Stimulated activated memory B cell treated with anti-CD40 and anti-IgM and Interleukin-4, amounts not matched to agents 10 μg/mL and 1 μg/mL and 100 μg/mL, for 72 hours (primary cell): ENCODE measurements around the gene ANGPT4.
A peak's percentile ranks its signal among the peaks of the same experiment; 100 is the strongest.

ENCODE experiments used
- ATAC-seq: fragments of 150-1000 bp; cut with Tn5 transposase; 2 replicates; pipeline ENCODE4 v1.10.0; 2021
- H3K27ac Mint-ChIP-seq: one replicate; pipeline ENCODE4 v1.8.0; 2022; ENCODE audit warnings: mild to moderate bottlenecking, mixed read lengths
- H3K27me3 Mint-ChIP-seq: one replicate; pipeline ENCODE4 v1.8.0; 2022; ENCODE audit warnings: mixed read lengths
- H3K36me3 Mint-ChIP-seq: one replicate; pipeline ENCODE4 v1.8.0; 2022; ENCODE audit warnings: mixed read lengths
- H3K4me1 Mint-ChIP-seq: one replicate; pipeline ENCODE4 v1.8.0; 2022; ENCODE audit warnings: mixed read lengths
- H3K4me3 Mint-ChIP-seq: one replicate; pipeline ENCODE4 v1.8.0; 2022; ENCODE audit warnings: mild to moderate bottlenecking, moderate library complexity, mixed read lengths
- H3K9me3 Mint-ChIP-seq: one replicate; pipeline ENCODE4 v1.8.0; 2022; ENCODE audit warnings: mixed read lengths

The ANGPT4 gene

DNA sequence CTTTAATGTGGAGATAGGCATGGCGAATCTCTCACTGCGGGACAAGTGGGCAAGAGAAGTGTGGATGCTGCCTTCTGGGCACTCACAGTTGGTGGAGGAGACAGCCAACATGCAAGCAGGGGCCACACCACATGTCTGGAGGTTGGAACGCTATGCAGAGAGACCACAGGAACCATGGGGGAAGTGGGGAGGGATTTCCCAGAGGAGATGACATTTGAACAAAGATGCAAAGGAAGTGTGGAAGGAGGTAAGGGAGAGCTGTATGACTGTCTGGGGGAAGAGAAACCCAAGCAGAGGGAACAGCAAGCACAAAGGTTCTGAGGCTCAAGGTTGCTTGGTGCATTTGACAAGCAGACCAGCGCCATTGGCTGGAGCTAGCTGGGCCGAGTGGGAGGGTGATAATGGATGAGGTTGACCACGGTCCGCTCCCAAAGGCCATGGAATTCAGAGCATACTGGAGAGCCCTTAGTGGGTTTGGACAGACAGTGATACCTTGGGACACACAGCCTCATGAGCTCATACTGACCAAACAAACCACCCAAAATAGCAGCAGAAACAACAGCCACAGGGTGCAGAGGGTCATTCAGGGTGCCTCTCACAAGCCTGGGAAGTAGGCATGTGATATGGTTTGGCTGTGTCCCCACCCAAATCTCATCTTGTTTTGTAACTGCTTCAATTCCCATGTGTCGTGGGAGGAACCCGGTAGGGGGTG, 90.3 kb downstream of the ANGPT4 start:
- no peak overlapping the region for H3K27ac Mint-ChIP-seq
- peak; percentile 66 for ATAC-seq
- H3K27me3 Mint-ChIP-seq: peaks cover 30% of the 10 kb centered on the region
- H3K9me3 Mint-ChIP-seq: no peaks in the 10 kb centered on the region
- H3K36me3 Mint-ChIP-seq: no peaks in the 10 kb centered on the region
- no peak overlapping the region for H3K4me3 Mint-ChIP-seq
- peaks cover 12% of the 10 kb centered on the region for H3K4me1 Mint-ChIP-seq

DNA sequence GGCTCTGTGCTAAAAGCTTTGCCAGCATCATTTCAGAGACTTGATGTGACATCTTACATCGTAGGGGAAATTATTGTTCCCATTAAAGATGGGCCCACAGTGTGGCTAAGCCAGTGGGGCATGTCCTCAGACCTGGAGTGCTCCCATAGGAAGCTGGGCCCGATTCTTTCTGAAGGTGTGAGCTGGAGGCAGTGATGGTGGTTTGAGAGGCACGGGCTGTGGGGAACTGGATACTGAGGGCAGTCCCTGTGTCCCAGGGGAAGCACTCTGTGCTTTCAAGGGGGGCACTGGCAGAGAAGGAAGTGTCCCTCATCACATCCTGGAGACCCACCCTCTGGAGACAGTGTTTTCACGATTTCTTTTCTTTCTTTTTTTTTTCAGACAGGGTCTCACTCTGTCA, 91.2 kb downstream of the ANGPT4 start:
- Mint-ChIP-seq H3K4me1 (peaks cover 12% of the 10 kb centered on the region), H3K9me3 (no peaks in the 10 kb centered on the region), H3K27ac (no peak overlapping the region), H3K36me3 (no peaks in the 10 kb centered on the region), H3K27me3 (peaks cover 30% of the 10 kb centered on the region), H3K4me3 (no peak overlapping the region)
- no peak for ATAC-seq

DNA sequence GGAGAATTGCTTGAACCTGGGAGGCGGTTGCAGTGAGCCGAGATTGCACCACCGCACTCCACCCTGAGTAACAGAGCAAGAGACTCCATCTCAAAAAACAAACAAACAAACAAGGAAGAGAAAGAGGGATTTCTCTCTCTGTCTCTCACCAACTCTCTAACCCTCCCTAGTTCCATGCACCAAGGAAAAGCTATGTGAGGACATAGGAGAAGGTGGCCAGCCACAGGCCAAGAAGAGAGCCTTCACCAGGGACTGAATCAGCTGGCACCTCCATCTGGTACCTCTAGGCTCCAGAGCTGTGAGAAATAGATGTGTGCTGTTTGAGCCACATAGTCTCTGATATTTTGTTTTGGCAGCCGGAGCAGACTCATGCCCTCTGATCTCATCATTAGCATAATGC, 91.6 kb downstream of the ANGPT4 start:
- no peak overlapping the region for H3K27ac Mint-ChIP-seq
- H3K9me3 Mint-ChIP-seq: no peaks in the 10 kb centered on the region
- no peaks in the 10 kb centered on the region for H3K36me3 Mint-ChIP-seq
- peaks cover 30% of the 10 kb centered on the region for H3K27me3 Mint-ChIP-seq
- H3K4me3 Mint-ChIP-seq: no peak overlapping the region
- peaks cover 12% of the 10 kb centered on the region for H3K4me1 Mint-ChIP-seq
- no peak for ATAC-seq

DNA sequence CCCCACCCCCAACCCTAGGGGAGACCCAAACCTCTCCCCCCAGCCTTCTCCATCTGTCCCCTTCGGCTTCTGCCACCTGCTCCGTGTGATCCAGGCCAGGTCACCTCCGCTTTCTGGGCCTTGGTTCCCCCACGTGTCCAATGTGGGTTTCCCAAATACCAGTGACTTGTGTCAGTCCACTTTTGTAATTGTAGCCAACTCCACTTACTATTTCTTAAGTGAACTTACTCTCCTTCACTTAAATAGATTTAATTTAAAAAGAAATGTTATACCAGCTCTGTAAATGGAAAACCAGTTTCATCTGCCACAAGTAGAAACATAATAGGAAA, 92.6 kb downstream of the ANGPT4 start:
- Mint-ChIP-seq H3K4me3 (no peak overlapping the region), H3K4me1 (peaks cover 17% of the 10 kb centered on the region), H3K27ac (no peak overlapping the region), H3K27me3 (peaks cover 30% of the 10 kb centered on the region), H3K9me3 (no peaks in the 10 kb centered on the region), H3K36me3 (no peaks in the 10 kb centered on the region)
- no peak for ATAC-seq

DNA sequence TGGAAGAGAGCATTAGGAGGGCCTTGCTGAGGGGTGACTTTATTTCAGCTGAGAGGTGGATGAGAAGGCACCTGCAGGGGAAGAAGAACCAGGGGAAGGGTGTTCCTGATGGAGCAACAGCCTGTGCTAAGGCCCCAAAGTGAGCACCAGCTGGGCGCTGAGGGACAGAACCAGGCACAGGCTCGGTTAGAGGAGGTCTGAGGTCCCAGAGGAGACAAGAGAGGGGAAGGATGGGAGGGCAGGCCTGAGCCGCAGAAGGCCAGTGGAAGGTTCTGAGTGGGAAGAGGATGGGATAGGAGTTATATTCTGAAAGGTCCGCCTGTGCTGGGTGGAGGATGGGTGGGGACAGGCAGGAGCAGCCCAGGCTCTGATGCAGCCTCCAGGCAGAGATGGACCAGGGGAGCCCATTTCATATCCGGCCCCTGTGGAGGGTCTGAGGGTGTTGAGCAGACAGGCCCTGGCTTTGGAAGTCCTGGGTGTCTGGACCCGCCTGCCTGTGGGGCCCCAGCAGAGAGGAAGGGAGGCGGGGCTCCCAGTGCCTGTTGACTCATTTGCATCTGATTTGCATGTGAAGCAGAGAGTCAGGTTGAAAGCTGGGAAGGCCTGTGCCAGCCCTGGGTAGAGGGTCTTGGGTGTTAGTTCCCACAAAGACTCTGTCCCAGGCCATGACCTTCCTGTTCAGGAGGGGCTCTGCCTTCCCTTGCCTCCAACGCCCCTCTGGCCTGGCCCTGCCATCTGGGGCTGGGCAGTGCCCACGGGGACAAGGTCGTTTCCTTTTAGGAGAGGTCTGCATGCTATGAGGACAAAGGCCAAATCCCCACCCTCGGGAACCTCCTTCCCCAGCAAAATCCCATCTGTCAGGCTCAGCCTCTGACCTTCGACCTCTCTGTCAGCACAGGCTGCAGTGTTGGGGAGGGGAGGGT, 93.2 kb downstream of the ANGPT4 start:
- peaks cover 30% of the 10 kb centered on the region for H3K27me3 Mint-ChIP-seq
- H3K9me3 Mint-ChIP-seq: no peaks in the 10 kb centered on the region
- peaks cover 17% of the 10 kb centered on the region for H3K4me1 Mint-ChIP-seq
- H3K36me3 Mint-ChIP-seq: no peaks in the 10 kb centered on the region
- no peak for ATAC-seq
- no peak overlapping the region for H3K4me3 Mint-ChIP-seq
- no peak overlapping the region for H3K27ac Mint-ChIP-seq

DNA sequence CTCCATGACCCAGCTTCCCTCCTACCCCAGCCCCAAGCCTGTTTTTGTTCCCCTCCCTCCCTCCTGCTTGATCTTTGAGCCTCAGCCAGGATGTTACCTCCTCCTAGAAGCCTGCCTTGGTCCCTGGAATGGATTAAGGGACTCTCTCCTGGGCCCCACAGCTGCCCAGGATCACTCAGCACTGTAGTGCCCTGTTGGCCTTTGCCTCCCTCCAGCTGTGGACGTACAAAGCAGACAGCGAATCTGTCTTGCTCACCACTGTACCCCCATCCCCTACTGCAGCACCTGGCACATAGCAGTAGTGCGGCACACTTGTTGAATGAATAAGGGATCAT, 94.4 kb downstream of the ANGPT4 start:
- no peak for ATAC-seq
- H3K4me3 Mint-ChIP-seq: no peak overlapping the region
- no peak overlapping the region for H3K27ac Mint-ChIP-seq
- H3K27me3 Mint-ChIP-seq: peaks cover 32% of the 10 kb centered on the region
- H3K9me3 Mint-ChIP-seq: no peaks in the 10 kb centered on the region
- no peaks in the 10 kb centered on the region for H3K36me3 Mint-ChIP-seq
- peaks cover 17% of the 10 kb centered on the region for H3K4me1 Mint-ChIP-seq

DNA sequence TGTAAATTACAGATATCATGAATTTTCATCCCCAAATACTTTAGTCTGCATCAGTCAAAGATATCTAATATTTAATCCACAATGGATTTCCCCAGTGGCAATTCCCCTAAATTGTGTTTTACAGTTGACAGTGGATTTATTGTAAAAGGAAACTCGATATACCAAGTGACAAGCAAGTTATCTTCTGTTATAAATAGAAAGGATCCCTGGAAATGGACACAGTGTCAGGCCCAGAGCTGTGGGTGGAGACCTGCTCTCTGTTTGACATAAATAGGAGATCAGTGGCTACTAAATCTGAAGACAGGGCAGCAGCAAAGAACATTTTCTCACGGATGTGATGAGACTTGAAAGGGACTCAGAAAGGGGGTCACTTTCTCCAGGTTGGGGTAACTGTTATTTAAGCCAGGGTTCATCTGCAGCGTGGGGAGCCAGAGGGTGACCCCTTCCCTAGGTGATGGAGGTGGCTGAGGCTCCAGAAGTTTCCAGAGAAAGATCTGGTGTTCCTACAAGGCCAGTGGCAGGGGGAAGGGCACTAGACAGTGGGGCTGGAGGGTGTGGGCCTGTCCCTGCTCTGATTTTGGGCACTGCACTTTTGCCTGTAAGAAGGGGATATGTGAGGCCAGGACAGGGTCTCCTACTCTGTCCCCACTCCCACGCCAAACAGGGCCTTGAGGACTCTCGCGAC, 94.9 kb downstream of the ANGPT4 start:
- H3K4me3 Mint-ChIP-seq: no peak overlapping the region
- no peak overlapping the region for H3K27ac Mint-ChIP-seq
- peaks cover 37% of the 10 kb centered on the region for H3K27me3 Mint-ChIP-seq

DNA sequence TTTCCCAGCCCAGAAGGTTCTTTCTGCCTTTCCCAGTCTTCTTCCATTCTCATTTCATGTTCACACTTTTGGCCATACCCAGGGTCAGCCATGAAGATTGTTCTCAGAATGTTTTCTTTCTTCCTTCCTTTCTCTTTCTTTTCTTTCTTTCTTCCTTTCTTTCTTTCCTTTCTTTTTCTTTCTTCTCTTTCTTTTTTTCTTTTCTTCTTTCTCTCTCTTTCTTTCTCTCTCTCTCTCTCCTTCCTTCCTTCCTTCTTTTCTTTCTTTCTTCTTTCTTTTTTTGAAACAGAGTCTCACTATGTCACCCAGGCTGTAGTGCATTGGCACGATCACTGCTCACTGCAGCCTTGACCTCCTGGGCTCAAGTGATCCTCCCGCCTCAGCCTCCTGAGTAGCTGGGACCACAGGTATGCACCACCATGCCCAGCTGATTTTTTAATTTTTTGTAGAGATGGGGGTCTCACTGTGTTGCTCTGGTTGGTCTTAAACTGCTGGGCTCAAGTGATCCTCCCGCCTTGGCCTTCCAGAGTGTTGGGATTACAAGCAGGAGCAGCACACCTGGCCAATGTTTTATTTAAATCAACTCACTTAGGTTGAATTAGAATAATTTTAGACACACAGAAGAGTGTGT, 95.7 kb downstream of the ANGPT4 start:
- Mint-ChIP-seq H3K9me3 (no peaks in the 10 kb centered on the region), H3K4me1 (peaks cover 18% of the 10 kb centered on the region), H3K36me3 (no peaks in the 10 kb centered on the region), H3K4me3 (no peak overlapping the region), H3K27ac (peak overlapping the region; percentile 26), H3K27me3 (peaks cover 40% of the 10 kb centered on the region)
- no peak for ATAC-seq

More for the DNA sequence above, 94.9 kb downstream of the ANGPT4 start:
- Mint-ChIP-seq H3K4me1 (peaks cover 19% of the 10 kb centered on the region), H3K36me3 (no peaks in the 10 kb centered on the region), H3K9me3 (no peaks in the 10 kb centered on the region)
- no peak for ATAC-seq
